HEK293T (cell line): Measurements from ENCODE around the gene SSRP1.

Experiments used
- CTCF ChIA-PET: fragments of 350-600 bp; formaldehyde crosslinking; extraction: SDS; loops from one replicate; lab custom pipeline; 2021; ENCODE audit warnings: antibody characterized with exemption, inconsistent platforms; lab: Yijun Ruan, JAX
- POLR2A ChIA-PET: fragments of 350-600 bp; formaldehyde crosslinking; extraction: SDS; loops from one replicate; lab custom pipeline; 2020; ENCODE audit warnings: antibody characterized with exemption, inconsistent platforms; lab: Yijun Ruan, JAX
- DNase-seq: peaks from one replicate; pipeline ENCODE4 v3.0.0; 2012; ENCODE audit warnings: mixed read lengths; ENCODE audit errors: extremely low spot score
- ARNT ChIP-seq: fragments of 450-650 bp; IDR thresholded peaks from 2 replicates; pipeline ENCODE4 v1.6.1; 2017; ENCODE audit warnings: mild to moderate bottlenecking
- BHLHE40 ChIP-seq: fragments of 450-650 bp; IDR thresholded peaks from 2 replicates; pipeline ENCODE4 v1.6.1; 2016; ENCODE audit warnings: mild to moderate bottlenecking, moderate library complexity, borderline replicate concordance
- CTBP1 ChIP-seq: fragments of 450-650 bp; IDR thresholded peaks from 2 replicates; pipeline ENCODE4 v1.6.1; 2016; ENCODE audit warnings: borderline replicate concordance
- ELF4 ChIP-seq: fragments of 450-650 bp; IDR thresholded peaks from 2 replicates; pipeline ENCODE4 v1.6.1; 2017; ENCODE audit warnings: antibody characterized with exemption
- FOXA1 ChIP-seq: fragments of 450-650 bp; IDR thresholded peaks from 2 replicates; pipeline ENCODE4 v1.6.1; 2016; ENCODE audit warnings: mild to moderate bottlenecking
- FOXK2 ChIP-seq: fragments of 450-650 bp; IDR thresholded peaks from 2 replicates; pipeline ENCODE4 v1.6.1; 2016; ENCODE audit warnings: mild to moderate bottlenecking
- FOXM1 ChIP-seq: fragments of 450-650 bp; IDR thresholded peaks from 2 replicates; pipeline ENCODE4 v1.6.1; 2017; ENCODE audit warnings: mild to moderate bottlenecking, borderline replicate concordance
- HDGF ChIP-seq: fragments of 450-650 bp; IDR thresholded peaks from 2 replicates; pipeline ENCODE4 v1.6.1; 2017; ENCODE audit warnings: antibody characterized with exemption, borderline replicate concordance
- L3MBTL2 ChIP-seq: fragments of 450-650 bp; conservative IDR thresholded peaks from 2 replicates; pipeline ENCODE4 v1.6.1; 2016; ENCODE audit warnings: mild to moderate bottlenecking
- LEF1 ChIP-seq: fragments of 450-650 bp; IDR thresholded peaks from 2 replicates; pipeline ENCODE4 v1.6.1; 2017; ENCODE audit warnings: mild to moderate bottlenecking, borderline replicate concordance
- NFRKB ChIP-seq: fragments of 450-650 bp; IDR thresholded peaks from 2 replicates; pipeline ENCODE4 v1.6.1; 2016; ENCODE audit warnings: mild to moderate bottlenecking, moderate library complexity
- SP1 ChIP-seq: fragments of 450-650 bp; IDR thresholded peaks from 2 replicates; pipeline ENCODE4 v1.6.1; 2017
- SUZ12 ChIP-seq: fragments of 450-650 bp; IDR thresholded peaks from 2 replicates; pipeline ENCODE4 v1.6.1; 2016; ENCODE audit warnings: mild to moderate bottlenecking
- TARDBP ChIP-seq: fragments of 450-650 bp; IDR thresholded peaks from 2 replicates; pipeline ENCODE4 v1.6.1; 2016
- ZNF384 ChIP-seq: fragments of 450-650 bp; IDR thresholded peaks from 2 replicates; pipeline ENCODE4 v1.6.1; 2016
- TF ChIP-seq, protein P1 (sequence below): fragments of 450-650 bp; IDR thresholded peaks from 2 replicates; pipeline ENCODE4 v1.6.1; 2016

The SSRP1 gene

DNA sequence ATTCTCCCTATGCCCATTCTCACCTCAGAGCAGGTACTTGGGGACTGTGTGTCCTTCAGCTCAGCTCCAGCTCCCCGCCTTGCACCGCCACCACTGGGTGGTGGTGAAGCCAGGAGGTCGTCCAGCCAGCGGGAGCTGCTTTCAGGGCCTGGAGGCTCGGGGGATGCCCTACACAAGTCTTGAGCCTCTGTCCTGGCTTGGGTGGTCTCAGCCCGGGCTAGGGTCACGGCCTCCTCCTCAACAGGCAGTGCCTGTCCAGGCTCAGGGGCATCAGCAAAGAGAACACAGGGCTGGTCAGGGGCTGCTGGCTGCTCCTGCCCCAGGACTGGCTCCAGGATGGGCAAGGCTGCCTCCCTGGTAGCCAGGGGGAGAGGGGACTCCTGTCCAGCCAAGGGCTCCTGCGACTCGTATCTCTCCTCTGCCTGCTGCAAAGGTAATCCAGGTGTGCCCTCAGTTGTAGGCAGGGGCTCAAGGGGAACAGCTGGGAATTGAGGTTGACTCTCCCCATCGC lies 23.1 kb downstream of the SSRP1 start:
- ChIA-PET CTCF (no interaction called here), POLR2A (interaction anchor here (1.5 to 2.3 kb wide), 3 partner anchors 9 to 23 kb away, joined by 4 to 9 read pairs (median 7); partner anchors contain the start of gene SSRP1)
- TF ChIP-seq SUZ12, result no peak
- TF ChIP-seq, protein P1, sequence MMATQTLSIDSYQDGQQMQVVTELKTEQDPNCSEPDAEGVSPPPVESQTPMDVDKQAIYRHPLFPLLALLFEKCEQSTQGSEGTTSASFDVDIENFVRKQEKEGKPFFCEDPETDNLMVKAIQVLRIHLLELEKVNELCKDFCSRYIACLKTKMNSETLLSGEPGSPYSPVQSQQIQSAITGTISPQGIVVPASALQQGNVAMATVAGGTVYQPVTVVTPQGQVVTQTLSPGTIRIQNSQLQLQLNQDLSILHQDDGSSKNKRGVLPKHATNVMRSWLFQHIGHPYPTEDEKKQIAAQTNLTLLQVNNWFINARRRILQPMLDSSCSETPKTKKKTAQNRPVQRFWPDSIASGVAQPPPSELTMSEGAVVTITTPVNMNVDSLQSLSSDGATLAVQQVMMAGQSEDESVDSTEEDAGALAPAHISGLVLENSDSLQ, result no peak
- no peak for TF ChIP-seq CTBP1
- TF ChIP-seq ARNT, result no peak
- DNase-seq, result no peak

DNA sequence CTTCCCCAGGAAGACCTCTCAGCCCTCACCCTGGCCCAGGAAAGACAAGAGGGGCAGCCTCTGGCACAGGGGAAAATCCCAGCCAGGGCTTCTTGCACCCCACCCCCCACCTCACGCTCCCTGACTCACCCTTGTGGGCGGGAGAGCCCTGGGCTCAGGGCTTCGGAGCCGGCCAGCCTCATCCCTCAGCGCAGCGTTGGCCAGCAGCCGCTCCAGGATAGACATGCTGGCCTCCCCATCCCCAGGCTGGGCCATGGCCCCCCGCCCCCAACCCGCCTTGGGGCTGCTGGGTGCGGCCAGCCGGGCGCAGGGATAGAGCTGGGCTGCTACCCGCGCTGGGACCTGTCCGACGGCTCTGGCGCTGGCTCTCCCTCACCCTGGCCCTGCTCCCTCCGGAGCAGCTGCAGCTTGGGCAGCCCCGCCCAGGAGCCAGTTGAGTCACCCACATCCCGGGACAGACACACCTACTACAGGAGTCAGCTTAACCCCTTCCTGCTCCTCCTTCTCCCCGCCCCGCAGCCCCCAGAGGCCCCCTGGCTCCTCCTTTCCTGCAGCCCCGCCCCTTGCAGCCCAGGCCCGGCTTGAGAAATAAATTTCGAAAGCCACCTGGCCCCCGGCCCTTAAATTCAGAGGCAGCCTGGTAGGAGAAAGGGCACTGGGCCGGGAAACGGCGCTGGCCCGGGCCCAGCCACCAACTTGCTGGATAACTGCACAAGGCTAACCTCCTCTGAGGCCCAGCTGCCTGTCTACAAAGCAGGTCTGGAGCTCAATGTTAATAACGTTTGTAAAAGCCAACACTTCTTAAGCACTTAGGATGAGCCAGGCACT lies 24.4 kb downstream of the SSRP1 start:
- CTCF ChIA-PET, result interaction anchor here (0.6 to 1.0 kb wide), 3 partner anchors 30 to 823 kb away, joined by 3 read pairs; no protein-coding TSS in a partner anchor
- no peak for TF ChIP-seq SP1
- TF ChIP-seq NFRKB, result no peak
- TF ChIP-seq, protein P1, result no peak
- no peak for TF ChIP-seq ZNF384
- no peak for TF ChIP-seq FOXA1
- POLR2A ChIA-PET, result interaction anchor here (1.0 to 2.3 kb wide), 5 partner anchors 10 to 29 kb away, joined by 4 to 16 read pairs (median 7); partner anchors contain the start of genes SSRP1 and TNKS1BP1
- peak; percentile 31 for DNase-seq

DNA sequence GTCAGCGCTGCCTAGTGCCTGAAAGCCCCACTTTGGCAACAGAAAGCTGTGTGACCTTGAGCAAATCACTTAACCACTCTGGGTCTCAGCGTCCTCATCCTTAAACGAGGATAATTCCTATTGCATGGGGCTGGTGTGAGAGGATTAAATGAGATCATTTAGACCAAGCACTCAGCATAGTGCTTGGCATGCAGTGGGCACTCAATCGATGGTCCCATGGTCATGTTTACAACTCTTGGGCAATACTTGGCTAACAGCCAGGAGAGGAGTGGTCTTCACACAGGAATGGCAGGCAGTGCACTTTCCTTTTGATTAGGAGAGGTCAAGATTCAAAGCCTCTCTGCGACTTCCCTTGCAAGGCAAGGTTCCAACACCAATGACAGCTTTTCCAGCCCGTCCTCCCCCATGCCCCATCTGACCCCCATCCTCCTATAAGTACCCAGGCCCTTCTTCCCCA lies 25.0 kb downstream of the SSRP1 start:
- CTCF ChIA-PET, result interaction anchor here (0.7 kb wide), 1 partner anchor 823 kb away, joined by 3 read pairs; no protein-coding TSS in a partner anchor
- POLR2A ChIA-PET, result interaction anchor here (2.3 kb wide), 1 partner anchor 15 kb away, joined by 16 read pairs; the partner anchor contains the start of gene TNKS1BP1
- no peak for DNase-seq
- TF ChIP-seq BHLHE40, result no peak

DNA sequence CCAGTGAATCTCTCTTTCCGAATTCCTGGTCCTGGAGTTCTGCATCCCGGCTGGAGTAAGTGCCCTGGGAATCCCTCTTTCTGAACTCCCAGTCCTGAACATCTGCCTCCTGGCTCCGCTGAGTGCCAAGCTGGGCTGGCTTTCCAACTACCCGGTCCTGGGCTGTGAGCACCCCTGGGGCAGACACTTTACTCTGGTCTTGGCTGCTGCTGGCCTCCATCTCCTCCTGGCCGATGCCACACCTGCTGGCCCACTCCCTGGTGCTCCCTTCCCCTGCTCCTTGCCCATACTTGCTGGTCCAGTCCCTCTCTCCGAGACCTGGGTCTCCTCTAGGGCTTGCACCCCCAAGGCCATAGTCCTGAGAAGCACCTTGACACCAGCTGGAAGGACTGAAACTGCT lies 25.6 kb downstream of the SSRP1 start:
- TF ChIP-seq LEF1, result no peak
- DNase-seq, result no peak
- ChIA-PET CTCF (interaction anchor here (0.6 to 0.7 kb wide), 2 partner anchors 304 to 824 kb away, joined by 3 read pairs; no protein-coding TSS in a partner anchor), POLR2A (interaction anchor here (2.3 kb wide), 1 partner anchor 16 kb away, joined by 16 read pairs; the partner anchor contains the start of gene TNKS1BP1)

DNA sequence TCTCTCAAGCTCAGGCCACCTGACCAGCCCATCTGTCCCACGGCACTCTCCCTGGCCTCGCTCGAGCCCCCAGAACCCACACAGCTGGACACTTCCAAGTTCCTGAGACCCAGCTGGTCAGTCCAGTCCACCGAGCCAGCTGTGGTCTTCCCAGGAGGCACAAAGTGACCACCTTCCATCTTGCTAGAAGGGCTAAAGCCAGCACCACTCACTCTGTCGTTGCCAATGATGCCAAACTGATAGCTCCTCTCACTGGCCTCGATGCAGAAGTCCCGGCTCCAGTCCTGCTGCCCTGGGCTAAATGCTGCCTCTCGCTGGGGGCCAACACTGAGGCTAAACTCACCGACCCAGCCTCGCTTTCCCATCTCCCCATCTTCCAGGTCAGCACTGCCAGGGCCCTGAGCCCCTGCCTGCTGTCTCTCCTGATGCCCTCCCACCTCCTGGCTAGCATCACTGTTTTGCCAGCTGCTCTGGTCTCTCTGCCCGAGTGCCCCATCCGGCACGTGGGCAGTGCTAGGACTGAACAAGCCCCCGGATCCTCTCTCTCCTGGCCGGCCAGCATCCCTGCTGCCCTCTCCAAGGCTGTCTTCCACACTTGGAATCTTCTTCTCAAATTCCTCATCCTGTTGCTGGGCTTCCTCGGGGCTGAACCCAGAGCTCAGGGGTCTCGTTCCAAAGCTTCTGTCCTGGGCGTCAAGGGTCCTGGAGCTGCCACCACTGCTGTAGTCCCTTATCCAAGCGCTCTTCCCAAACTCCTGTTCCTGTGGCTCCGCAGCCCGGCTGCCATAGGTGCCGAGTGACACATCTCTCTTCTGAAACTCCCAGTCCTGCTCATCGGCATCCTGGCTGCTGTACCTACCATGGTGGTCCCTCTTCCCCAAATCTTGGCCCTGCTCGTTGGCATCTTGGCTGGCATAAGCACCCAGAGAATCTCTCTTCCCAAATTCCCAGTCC lies 26.3 kb downstream of the SSRP1 start:
- no peak for DNase-seq
- CTCF ChIA-PET, result interaction anchor here (0.6 kb wide), 1 partner anchor 304 kb away, joined by 3 read pairs; no protein-coding TSS in a partner anchor
- TF ChIP-seq FOXA1 (no peak), L3MBTL2 (no peak), SUZ12 (no peak), FOXM1 (no peak), TARDBP (no peak), FOXK2 (no peak), HDGF (no peak), LEF1 (no peak), SP1 (no peak), ZNF384 (no peak), ELF4 (no peak), CTBP1 (no peak), NFRKB (no peak), BHLHE40 (no peak)
- TF ChIP-seq, protein P1, result no peak
- POLR2A ChIA-PET, result no interaction called here

DNA sequence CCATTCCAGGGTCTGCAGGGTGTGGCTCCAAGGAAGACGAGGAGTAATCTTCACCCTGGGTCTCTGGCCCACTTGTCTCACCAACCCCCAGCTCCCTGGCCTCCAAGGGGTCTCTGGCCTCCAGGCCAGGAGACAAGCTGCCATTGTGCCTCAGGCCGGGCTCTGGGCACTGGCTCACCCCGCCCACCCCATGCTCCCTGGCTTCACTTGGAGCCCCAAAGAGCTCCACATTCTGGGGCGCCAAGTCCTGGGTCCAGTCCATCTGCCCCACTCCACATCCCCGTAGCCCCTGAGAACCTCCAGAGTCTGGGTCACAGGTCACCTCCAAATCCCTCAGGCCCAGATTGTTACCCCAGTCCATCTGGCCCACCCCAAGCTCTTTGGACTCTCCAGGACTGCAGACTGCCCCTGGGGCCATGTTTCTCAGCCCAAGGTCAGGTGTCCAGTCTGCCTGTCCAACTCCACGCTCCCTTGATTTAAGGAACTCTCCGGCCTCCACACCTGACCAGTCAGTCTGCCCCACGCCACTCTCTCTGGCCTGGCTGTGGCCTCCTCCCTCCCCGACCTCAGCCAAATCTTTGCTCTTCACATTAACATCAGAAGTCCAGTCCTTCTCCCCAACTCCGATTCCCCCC lies 27.1 kb downstream of the SSRP1 start:
- CTCF ChIA-PET, result no interaction called here
- no peak for DNase-seq
- TF ChIP-seq CTBP1 (no peak), BHLHE40 (no peak), ZNF384 (no peak), FOXA1 (no peak), ARNT (no peak), TARDBP (no peak), ELF4 (no peak), LEF1 (no peak), FOXM1 (no peak), SP1 (no peak), FOXK2 (no peak), HDGF (no peak), SUZ12 (no peak), L3MBTL2 (no peak)
- POLR2A ChIA-PET, result no interaction called here
